GM21447 (cell line): Measurements from ENCODE around the gene NT5C3B.
"Not testable (repeated sequence)": the region's sequence is repeated elsewhere in the genome, so short reads cannot be mapped to it uniquely, and the experiment has no call there.

Experiments used
- ATAC-seq: cut with Tn5 transposase; IDR thresholded peaks from one replicate; pipeline ENCODE4 v1.9.1; 2021; ENCODE audit not compliant: unreplicated experiment

The NT5C3B gene

GRCh38 chr17:41785091-41785858 is 50.8 kb downstream of the NT5C3B start:
- ATAC-seq = no peak

- ATAC-seq = no peak
Observed at GRCh38 chr17:41784207-41784744, 51.8 kb downstream of the NT5C3B start.

- ATAC-seq = no peak
Observed at GRCh38 chr17:41782142-41782541, 53.9 kb downstream of the NT5C3B start.

- ATAC-seq = no peak
Observed at GRCh38 chr17:41781404-41782110, 54.5 kb downstream of the NT5C3B start.

GRCh38 chr17:41779954-41780353 is 56.1 kb downstream of the NT5C3B start:
- ATAC-seq = no peak

- no peak for ATAC-seq
Observed at GRCh38 chr17:41777574-41778188, 58.4 kb downstream of the NT5C3B start.

GRCh38 chr17:41777157-41777573 is 58.9 kb downstream of the NT5C3B start:
- ATAC-seq = no peak

GRCh38 chr17:41776262-41776900 is 59.7 kb downstream of the NT5C3B start:
- not testable (repeated sequence) for ATAC-seq

- no peak for ATAC-seq
Observed at GRCh38 chr17:41775394-41776226, 60.4 kb downstream of the NT5C3B start.
